ENCODE results near the gene GRIN3A. TPM values are rescaled to one million over a fixed set of nuclear protein-coding genes. Genes with fewer than 3 reads are reported as not detected.

The GRIN3A gene
- total RNA-seq, 1 experiment from 2014 or later, result not detected

DNA sequence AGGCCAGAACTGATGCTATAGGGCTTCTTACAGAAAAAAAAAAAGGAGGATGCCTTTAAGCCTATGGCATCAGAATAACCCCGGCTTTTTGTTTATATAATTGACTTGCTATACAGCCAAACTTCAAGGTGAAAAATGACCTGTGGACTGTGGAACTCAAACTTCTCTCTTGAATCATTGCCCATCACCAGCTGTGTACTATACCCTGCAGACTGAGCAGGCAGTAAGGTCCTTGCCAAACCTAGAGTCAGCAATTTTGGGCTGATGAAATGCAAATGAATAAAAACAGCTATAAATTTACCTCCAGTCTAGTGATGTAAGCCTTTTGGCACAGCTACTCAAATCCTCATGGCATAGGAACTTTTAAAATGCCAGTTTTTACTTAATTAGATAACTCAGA lies 99.1 kb downstream of the GRIN3A start:
- no peak for DNase-seq (ENCODE audit: low spot score)
- in situ Hi-C loops (cut with HindIII; ENCODE audit: low sequenced_read_pairs), result no loop called here

- no peak for DNase-seq (ENCODE audit: low spot score)
- in situ Hi-C loops (cut with HindIII; ENCODE audit: low sequenced_read_pairs), result no loop called here
These were observed 102.2 kb downstream of the GRIN3A start for GRCh38 chr9:101636247-101636646.

DNA sequence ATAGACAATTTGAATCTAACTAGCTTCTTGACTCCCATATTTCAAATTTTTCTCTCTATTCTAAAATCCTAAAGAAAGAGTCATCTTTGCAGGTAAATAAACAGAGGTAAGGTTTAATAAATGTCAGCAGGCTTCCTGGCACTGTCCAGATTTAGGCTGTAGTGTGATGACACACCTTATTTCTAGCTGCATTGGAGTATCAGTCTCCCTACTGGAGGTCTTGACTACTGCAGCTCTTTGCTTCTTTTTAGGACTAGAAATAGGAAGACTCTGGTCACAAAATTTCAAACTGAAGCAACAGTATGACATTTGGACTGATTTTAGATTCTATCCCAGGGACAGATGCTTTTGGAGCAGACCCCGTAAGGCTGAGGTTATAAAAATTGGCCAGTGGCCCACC lies 103.0 kb downstream of the GRIN3A start:
- in situ Hi-C loops (cut with HindIII; ENCODE audit: low sequenced_read_pairs), result no loop called here
- no peak for DNase-seq (ENCODE audit: low spot score)

- in situ Hi-C loops (cut with HindIII; ENCODE audit: low sequenced_read_pairs), result no loop called here
- DNase-seq (ENCODE audit: low spot score), result no peak
These were observed 103.6 kb downstream of the GRIN3A start for GRCh38 chr9:101634741-101635409.

DNA sequence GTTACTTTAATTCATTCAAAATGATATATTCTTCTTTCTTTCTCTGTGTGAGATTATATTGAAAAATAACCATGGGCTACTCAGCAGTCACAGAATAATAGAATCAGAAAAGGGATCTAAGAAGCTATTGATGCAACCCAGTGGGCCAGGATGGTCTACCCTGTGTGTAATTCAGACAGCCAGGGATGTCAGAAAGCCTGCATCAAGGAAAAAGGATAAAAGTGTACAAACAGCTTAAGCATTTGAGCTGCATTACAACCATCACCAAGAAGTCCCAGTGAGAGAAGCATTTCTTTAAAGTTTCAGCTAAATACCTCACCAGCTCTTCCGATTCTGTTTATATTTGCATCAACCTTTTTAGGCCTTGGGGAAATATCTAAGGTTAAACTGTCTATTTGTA lies 105.8 kb downstream of the GRIN3A start:
- in situ Hi-C loops (cut with HindIII; ENCODE audit: low sequenced_read_pairs), result no loop called here
- no peak for DNase-seq (ENCODE audit: low spot score)

DNA sequence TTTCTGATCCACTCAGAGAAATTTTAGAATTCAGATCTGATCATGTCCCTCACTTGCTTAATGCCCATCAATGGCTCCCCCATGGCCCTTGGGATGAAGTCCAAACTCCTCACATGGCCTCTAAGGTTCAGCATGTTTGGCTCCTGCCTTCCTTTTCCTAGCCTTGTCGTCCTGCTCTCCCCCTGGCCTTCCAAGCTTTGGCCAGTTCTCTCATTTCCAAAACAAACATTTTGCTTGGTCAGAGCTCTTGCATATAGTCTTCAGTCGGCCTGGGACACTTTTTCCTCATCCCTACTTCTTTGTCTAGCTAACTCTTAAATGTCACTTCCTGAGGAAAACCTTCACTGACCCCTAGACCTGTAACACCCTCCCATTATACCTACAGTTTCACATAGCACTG lies 106.6 kb downstream of the GRIN3A start:
- in situ Hi-C loops (cut with HindIII; ENCODE audit: low sequenced_read_pairs), result no loop called here

DNA sequence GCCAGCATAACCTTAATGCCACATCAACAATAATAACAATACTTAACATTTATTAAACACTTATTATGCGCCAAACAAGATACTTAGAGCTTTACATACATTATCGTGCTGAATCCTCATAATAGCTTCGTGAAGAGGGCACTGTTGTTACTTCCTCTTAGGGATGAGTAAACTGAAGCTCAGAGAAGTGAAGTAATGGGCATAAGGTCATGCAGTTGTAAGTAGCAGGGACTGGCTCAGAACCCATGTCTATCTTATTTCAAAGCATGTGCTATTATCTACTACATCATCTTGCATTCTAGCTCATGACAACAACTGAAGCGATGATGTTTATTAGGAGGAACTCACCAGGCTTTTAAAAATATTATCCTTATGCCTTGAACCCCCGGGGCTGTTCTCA lies 108.8 kb downstream of the GRIN3A start:
- DNase-seq (ENCODE audit: low spot score), result no peak
- in situ Hi-C loops (cut with HindIII; ENCODE audit: low sequenced_read_pairs), result no loop called here

More for the DNA sequence above, 106.6 kb downstream of the GRIN3A start:
- DNase-seq (ENCODE audit: low spot score), result no peak

DNA sequence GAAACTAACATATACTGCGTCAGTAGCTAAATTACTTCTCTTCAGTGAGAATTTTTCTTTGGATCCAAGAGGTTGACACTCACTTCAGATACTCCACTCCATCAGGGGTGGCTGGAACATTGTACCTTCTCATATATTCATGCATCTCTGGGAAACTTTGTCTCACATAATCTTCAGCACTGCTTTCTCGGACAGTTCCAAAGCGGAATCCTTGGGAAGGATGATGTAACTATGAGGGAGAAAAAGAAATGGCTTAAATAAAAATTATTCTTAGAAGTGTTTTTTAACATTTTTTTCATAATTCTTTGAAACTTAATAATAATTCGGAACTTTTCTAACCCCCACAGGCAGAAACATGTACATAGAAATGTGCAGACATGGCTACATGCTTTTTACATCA lies 110.3 kb downstream of the GRIN3A start:
- in situ Hi-C loops (cut with HindIII; ENCODE audit: low sequenced_read_pairs), result no loop called here
- DNase-seq (ENCODE audit: low spot score), result no peak

DNA sequence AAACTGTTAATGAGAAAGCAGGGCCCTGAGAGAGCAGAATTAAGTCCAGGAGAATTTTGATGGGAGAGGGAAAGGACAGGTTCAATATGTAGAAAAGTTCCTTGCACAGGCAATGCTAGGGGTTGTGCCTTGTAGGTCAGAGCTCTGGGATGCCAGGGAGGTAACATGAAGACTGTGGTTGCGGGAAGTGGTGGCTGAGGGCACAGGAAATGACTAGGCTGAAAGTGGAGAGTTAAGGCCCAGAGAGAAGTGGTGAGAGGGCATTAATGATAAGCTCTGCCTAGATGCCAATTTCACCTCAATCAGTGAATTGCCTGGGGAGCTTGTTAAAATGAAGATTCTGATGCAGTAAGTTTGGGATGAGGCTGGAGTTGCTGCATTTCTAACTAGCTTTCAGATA lies 112.2 kb downstream of the GRIN3A start:
- in situ Hi-C loops (cut with HindIII; ENCODE audit: low sequenced_read_pairs), result no loop called here
- DNase-seq (ENCODE audit: low spot score), result no peak

DNA sequence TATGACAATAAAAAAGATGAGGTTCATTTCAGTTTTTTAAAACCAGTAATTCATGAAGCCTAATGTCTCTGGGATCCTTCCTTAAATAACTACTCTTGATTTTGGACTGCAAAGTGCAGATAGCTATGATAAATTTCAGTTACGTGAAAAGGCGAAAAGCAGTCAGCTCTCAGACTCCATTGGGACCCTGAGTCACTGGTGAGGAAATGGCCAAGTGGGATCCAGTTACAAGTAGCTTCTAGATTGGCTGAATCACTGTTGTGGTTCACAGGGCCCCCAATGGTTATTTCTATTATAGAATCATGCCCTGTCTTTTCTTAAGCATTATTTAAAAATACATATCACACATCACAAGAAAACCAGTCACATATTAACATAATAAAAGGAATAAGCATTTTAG lies 112.6 kb downstream of the GRIN3A start:
- in situ Hi-C loops (cut with HindIII; ENCODE audit: low sequenced_read_pairs), result no loop called here
- DNase-seq (ENCODE audit: low spot score), result no peak

DNA sequence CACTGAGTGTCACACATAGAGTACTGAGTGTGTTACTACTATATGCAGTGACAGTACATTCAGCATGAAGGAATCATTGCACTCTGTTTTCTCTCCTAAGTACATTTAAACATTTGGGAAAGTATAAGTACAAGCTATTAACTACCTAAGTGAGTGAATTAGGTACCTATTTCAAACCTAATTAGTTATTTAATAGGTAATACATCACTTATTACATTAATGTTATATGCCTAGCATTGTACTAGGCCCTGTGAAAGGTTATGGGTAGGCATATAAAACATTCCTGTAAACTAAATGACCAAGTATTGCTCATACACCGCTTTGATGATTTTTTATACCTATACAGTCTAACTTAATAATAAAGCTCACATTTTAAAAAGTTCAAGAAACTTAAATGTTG lies 118.0 kb downstream of the GRIN3A start:
- no peak for DNase-seq (ENCODE audit: low spot score)

GRCh38 chr9:101618698-101619097 lies 119.7 kb downstream of the GRIN3A start:
- DNase-seq (ENCODE audit: low spot score), result no peak
- in situ Hi-C loops (cut with HindIII; ENCODE audit: low sequenced_read_pairs), result no loop called here

More for the DNA sequence above, 118.0 kb downstream of the GRIN3A start:
- in situ Hi-C loops (cut with HindIII; ENCODE audit: low sequenced_read_pairs), result no loop called here

GRCh38 chr9:101605547-101605946 lies 132.9 kb downstream of the GRIN3A start:
- DNase-seq (ENCODE audit: low spot score), result no peak
- in situ Hi-C loops (cut with HindIII; ENCODE audit: low sequenced_read_pairs), result no loop called here

DNA sequence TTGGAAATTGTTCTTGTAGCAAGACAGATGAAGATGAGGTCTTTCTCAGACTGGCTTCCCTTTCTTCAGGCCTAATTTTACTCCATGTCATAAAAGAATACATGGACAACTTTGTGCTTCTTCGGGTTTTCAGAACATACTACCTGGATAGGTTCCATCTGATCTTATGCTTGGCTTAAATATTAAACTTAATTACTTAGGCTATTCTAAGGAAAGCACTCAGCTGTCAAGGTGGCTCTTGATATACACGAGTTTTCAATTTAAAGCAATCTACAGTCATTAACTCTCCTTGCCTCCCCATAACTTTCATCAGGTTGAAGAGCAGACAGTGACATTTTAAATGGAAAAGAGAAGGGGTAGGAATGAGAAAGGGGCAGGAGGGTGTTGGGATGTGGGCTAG lies 134.2 kb downstream of the GRIN3A start:
- no peak for DNase-seq (ENCODE audit: low spot score)
- in situ Hi-C loops (cut with HindIII; ENCODE audit: low sequenced_read_pairs), result no loop called here

- DNase-seq (ENCODE audit: low spot score), result peak; percentile 72
- in situ Hi-C loops (cut with HindIII; ENCODE audit: low sequenced_read_pairs), result no loop called here
These were observed 136.3 kb downstream of the GRIN3A start for GRCh38 chr9:101601904-101602765.

- in situ Hi-C loops (cut with HindIII; ENCODE audit: low sequenced_read_pairs), result no loop called here
- no peak for DNase-seq (ENCODE audit: low spot score)
These were observed 143.7 kb downstream of the GRIN3A start, which contains the start of gene PPP3R2 for GRCh38 chr9:101594796-101595195. PPP3R2 (minus strand) TSS chr9:101594969; CDS start chr9:101594921, 48 bp downstream.

DNA sequence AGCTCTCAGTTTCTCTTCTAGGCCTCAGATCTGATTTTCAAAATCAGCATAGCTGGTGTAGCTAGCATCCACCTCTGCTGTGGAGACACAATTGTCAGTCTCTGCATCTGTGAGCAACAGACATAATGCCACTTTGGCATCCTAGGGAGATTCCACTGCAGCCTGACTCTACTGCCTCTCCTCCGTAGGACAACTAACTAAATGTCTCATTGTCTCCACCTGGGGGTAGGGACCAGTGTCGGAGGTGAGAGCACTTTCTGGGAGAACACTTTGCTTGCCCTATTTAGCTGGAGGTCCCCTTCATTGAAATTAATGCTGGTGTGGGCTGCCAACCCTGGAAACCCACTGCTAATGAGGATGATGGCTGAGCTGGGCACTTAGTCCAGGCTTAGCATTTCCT lies 145.1 kb downstream of the GRIN3A start:
- DNase-seq (ENCODE audit: low spot score), result no peak

GRCh38 chr9:101592788-101593187 lies 145.7 kb downstream of the GRIN3A start:
- in situ Hi-C loops (cut with HindIII; ENCODE audit: low sequenced_read_pairs), result no loop called here

More for the DNA sequence above, 145.1 kb downstream of the GRIN3A start:
- in situ Hi-C loops (cut with HindIII; ENCODE audit: low sequenced_read_pairs), result no loop called here

DNA sequence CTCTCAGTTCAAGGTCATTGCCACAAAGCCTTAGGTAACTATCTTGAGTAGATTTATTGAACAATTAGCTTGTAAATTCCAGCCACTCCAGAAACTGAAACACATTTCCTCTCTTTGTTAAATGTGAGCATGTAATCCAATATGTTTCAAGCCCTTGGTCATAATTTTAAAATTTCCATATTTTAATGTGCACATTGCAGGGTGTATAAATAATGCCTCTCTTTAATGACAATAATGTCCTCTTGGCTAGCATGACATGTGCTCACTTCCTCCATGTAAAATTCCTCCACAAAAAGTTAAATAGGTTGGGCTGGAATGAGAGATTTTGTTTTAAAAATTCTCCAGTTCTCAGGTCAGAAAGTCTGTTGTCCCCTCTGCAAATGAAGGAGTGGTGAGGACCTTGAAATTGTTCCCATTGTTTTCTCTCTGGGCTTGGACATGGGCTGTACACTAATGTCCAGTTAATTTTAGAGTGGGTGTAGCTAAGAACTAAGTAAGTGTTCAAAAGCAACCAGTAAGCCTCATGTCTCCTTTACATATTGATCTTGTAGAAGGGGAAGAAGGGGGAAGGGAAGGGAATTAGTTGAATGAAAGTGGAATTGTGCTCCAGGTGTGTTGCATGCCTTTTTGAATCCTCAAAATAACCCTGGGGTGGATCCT lies 146.5 kb downstream of the GRIN3A start:
- DNase-seq (ENCODE audit: low spot score), result no peak
- in situ Hi-C loops (cut with HindIII; ENCODE audit: low sequenced_read_pairs), result no loop called here

More at GRCh38 chr9:101592788-101593187, 145.7 kb downstream of the GRIN3A start:
- no peak for DNase-seq (ENCODE audit: low spot score)

DNA sequence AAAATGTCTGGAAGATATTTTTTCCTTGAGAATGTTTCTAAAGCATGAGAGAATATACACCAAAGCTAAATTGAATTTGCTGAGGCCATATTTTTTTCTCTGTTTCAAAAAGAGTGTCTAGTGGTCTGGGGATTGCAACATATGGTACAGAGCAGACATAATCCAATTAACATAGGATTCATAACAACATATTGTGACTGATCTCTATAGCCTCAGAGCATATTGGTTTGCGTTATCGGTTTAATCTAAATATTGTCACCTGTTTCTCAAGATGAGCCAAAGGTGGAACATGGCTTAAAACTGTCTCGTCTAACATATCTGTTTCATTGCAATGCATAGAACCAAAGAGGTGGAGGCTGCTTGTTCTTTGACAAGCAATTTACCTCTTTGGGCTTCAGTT lies 147.5 kb downstream of the GRIN3A start:
- in situ Hi-C loops (cut with HindIII; ENCODE audit: low sequenced_read_pairs), result no loop called here
- no peak for DNase-seq (ENCODE audit: low spot score)

Data from G401 (cell line).